Measurements from ENCODE around the gene SACM1L.

GRCh38 chr3:45716790-45717336 lies 27.7 kb downstream of the SACM1L start:
- TF ChIP-seq POLR2A (IDR thresholded peaks at IDR 0.05; ENCODE audit: low read depth) = no peak
- no peak for TF ChIP-seq CTCF (IDR thresholded peaks at IDR 0.05)
- TF ChIP-seq POLR2AphosphoS5 (IDR thresholded peaks at IDR 0.05) = no peak
- no peak for TF ChIP-seq EP300 (IDR thresholded peaks at IDR 0.05)
